Thyroid gland (tissue), 4 donors: Measurements from ENCODE around the gene NFAM1. TPM values are rescaled to one million over a fixed set of nuclear protein-coding genes. Genes with fewer than 3 reads are reported as not detected.

Source experiments
- DNase-seq, 2 donors: peaks; one replicate each; pipeline ENCODE4 v3.0.0-alpha.2; 2019
- H3K27ac ChIP-seq, 3 donors: fragments of 200-600 bp; sonication (generic); 1 replicate in 2 of 3; 2 replicates in 1 of 3; pipeline ENCODE4 v1.5.1; 2016 to 2019; ENCODE audit warnings: mild to moderate bottlenecking in 1 of 3, moderate library complexity in 1 of 3
- H3K27me3 ChIP-seq: fragments of 200-600 bp; sonication (generic); one replicate; pipeline ENCODE4 v1.5.1; 2019
- H3K36me3 ChIP-seq, 2 donors: fragments of 200-600 bp; sonication (generic); one replicate each; pipeline ENCODE4 v1.5.1; 2016 to 2019
- H3K4me1 ChIP-seq, 2 donors: fragments of 200-600 bp; sonication (generic); one replicate each; pipeline ENCODE4 v1.5.1; 2017 to 2019
- H3K4me3 ChIP-seq, 3 donors: fragments of 200-600 bp; sonication (generic); replicated peaks in 1 of 3; 1 replicate in 2 of 3; 2 replicates in 1 of 3; pipeline ENCODE4 v1.5.1; 2016; ENCODE audit warnings: mild to moderate bottlenecking in 1 of 3
- H3K9me3 ChIP-seq: fragments of 200-600 bp; sonication (generic); one replicate; pipeline ENCODE4 v1.5.1; 2017
- POLR2A ChIP-seq, 2 donors: fragments of 450-650 bp; IDR thresholded peaks; one replicate each; pipeline ENCODE4 v1.6.1; 2017; ENCODE audit warnings: antibody characterized with exemption in 2 of 2, mild to moderate bottlenecking in 2 of 2, moderate library complexity in 1 of 2
- WGBS, 2 donors: methylation state at CpG; one replicate each; pipeline ENCODE4 v1.1.5; 2017; 5-methylcytosine and 5-hydroxymethylcytosine counted together
- intact Hi-C: fragments of 100-400 bp; cut with DNase I; formaldehyde crosslinking; loops from one replicate; pipeline ENCODE4 v1.15.1; 2023
- total RNA-seq, 4 donors: library from RNA; depleted of rRNA; stranded (reverse); fragments of >200 nt; gene quantifications; one replicate each; pipeline ENCODE4 v1.2.3, GENCODE V29; 2016
- TF ChIP-seq, protein P1 (sequence below), 6 experiments: fragments of 200-600 bp in 3 of 6; fragments of 450-650 bp in 3 of 6; sonication (generic) in 3 of 6; IDR thresholded peaks; one replicate each; pipeline ENCODE4 v1.5.1; 2016 to 2019; ENCODE audit warnings: antibody characterized with exemption in 6 of 6, mild to moderate bottlenecking in 2 of 6, inconsistent platforms in 1 of 6, moderate library complexity in 1 of 6

NFAM1 gene
- total RNA-seq, 4 donors from 2014 or later, result 0.89 to 1.4 (median 1.2) TPM

DNA sequence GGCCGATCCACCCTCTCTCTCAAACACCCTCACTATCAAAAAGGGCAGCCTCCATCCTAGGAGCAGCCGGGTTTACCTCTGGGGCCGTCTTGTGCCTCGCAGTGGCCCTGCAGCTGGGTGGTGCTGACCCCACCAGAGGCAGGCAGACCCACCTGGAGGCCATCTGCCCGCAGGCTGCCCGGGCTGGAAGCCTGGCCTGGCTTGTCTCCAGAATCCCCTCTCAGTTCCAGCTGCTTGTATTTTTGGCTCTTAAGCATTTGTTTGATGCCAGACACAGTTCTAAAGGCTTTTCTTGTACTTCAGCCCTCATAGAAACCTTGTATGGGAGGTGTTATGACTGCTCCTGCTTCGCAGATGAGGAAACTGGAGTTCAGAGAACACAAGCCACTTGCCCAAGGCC lies 4.2 kb upstream of the NFAM1 start:
- H3K9me3 ChIP-seq, result no peaks in the 10 kb centered on the region
- no peak for TF ChIP-seq POLR2A (IDR thresholded peaks at IDR 0.05)
- TF ChIP-seq, protein P1, sequence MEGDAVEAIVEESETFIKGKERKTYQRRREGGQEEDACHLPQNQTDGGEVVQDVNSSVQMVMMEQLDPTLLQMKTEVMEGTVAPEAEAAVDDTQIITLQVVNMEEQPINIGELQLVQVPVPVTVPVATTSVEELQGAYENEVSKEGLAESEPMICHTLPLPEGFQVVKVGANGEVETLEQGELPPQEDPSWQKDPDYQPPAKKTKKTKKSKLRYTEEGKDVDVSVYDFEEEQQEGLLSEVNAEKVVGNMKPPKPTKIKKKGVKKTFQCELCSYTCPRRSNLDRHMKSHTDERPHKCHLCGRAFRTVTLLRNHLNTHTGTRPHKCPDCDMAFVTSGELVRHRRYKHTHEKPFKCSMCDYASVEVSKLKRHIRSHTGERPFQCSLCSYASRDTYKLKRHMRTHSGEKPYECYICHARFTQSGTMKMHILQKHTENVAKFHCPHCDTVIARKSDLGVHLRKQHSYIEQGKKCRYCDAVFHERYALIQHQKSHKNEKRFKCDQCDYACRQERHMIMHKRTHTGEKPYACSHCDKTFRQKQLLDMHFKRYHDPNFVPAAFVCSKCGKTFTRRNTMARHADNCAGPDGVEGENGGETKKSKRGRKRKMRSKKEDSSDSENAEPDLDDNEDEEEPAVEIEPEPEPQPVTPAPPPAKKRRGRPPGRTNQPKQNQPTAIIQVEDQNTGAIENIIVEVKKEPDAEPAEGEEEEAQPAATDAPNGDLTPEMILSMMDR (IDR thresholded peaks at IDR 0.05), result no peak
- H3K36me3 ChIP-seq, result no peaks in the 10 kb centered on the region
- 12 to 35% methylated on average over 7 of the region's 7 CpGs for WGBS, 2 donors
- peak overlapping the region; percentile 83 to 95 (median 83) for H3K27ac ChIP-seq
- DNase-seq, result peak; percentile 72 to 75
- H3K27me3 ChIP-seq, result no peaks in the 10 kb centered on the region
- intact Hi-C loops, result loop anchor here (5.0 to 10.0 kb wide), 2 partner anchors 72 to 344 kb away; partner anchors contain the start of gene NDUFA6
- peaks cover 54 to 67% of the 10 kb centered on the region in 2 donors for H3K4me1 ChIP-seq
- H3K4me3 ChIP-seq, result no peak overlapping the region

DNA sequence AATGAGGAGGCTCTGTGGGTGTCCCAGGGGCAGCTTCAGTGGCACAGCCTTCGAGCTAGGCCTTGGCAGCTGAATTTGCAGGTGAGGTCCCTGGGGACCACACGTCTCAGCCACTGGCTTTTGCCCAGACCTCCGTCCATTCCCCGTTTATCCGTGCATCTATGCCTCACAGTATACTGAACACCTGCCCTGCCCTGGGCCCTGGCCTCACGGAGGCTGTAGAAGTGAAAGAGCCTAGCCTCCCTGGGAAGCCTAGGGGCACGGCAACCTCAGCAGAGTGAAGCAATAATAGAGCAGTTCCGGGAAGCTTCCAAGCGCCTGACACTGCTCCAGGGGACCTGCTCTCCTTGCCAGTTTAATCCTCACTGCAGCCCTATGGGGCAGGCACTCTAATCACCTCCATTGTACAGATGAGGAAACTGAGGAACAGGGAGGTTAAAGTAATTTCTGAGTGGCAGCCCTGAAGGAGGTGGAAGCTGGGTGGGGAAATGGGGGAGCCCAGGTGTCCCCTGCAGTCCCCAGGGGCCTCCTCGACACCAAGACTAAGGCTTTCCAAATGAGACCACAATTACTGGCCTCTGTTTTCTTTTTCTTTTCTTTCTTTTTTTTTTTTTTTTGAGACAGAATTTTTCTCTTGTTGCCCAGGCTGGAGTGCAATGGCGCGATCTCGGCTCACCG lies 2.7 kb upstream of the NFAM1 start:
- Histone ChIP-seq H3K27ac (peak overlapping the region; percentile 83 to 95 (median 83)), H3K4me3 (no peak overlapping the region), H3K9me3 (no peaks in the 10 kb centered on the region), H3K4me1 (peaks cover 55 to 73% of the 10 kb centered on the region in 2 donors), H3K36me3 (no peaks in the 10 kb centered on the region), H3K27me3 (no peaks in the 10 kb centered on the region)
- intact Hi-C loops, result loop anchor here (5.0 to 10.0 kb wide), 2 partner anchors 70 to 343 kb away; partner anchors contain the start of gene NDUFA6
- TF ChIP-seq POLR2A (IDR thresholded peaks at IDR 0.05), result no peak
- TF ChIP-seq, protein P1 (IDR thresholded peaks at IDR 0.05), result no peak
- no peak for DNase-seq
- WGBS, 2 donors, result 69 to 80% methylated on average over 7 to 10 of the region's 14 CpGs

DNA sequence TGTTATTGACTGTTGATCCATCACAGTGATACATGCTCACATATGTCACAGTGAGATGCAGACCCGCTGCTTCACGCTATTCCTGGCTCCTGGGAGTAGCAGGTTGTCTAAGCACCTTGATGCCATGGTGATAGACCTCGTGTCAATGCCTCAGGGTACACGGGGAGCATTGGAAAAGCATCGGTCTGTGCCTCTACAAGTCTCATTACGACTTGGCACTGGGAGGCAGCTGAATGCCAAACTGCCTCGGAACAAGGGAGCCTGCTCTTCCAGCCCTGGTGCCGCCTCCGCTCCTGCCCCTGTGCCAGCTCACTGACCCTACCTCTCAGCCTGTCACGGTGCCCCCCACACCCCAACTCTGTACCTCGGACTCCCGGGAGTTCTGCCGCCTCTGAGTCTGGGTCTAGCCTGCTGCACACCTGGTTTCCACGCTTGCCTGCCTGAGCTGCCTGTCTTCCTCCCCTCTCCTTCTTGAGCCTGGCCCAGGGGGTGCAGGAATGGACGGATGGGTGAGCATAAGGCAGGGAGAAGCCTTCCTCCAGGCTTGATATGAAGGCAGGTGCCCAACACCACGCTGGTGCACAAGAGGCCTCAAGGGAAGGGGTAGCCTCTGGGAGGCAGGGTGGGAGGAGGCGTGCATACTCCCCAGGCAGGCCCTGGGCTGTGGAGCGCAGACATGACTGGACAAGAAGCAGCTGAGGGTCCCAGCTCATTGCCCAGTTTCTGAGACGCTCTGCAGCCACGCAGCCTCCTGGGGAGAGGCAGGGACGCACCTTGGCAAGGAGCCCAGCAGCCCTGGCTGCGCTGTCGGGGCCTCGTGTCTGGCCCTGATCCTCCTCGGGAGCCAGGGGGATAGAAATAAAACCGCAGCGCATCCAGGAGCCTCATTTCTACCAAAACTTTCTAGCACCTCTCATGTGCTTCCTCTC lies 1.8 kb upstream of the NFAM1 start:
- peak overlapping the region; percentile 83 to 95 (median 83) for H3K27ac ChIP-seq
- intact Hi-C loops, result loop anchor here (10.0 kb wide), 1 partner anchor 69 kb away; no protein-coding TSS in a partner anchor
- 20 to 42% methylated on average over 21 to 24 of the region's 27 CpGs for WGBS, 2 donors

DNA sequence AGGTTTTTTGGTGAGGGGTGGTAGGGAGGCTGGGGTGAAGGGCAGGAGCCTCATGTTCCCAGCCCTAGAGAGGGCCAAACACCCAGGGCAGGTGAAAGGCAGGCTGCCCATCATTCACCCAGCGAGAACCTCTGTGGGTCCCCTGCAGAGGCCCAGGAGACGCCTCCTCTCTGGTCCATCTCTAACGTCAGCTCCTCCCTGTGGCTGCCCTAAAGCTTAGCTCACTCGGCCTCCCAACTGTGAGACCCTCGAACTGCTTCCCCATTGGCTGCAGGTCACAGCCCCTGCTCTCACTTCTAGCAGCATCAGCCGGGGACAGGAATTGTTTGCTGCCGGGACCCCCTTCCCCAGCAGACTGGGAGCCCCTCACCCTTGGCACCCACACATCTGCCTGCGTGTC lies 615 bp upstream of the NFAM1 start:
- no peak overlapping the region for H3K4me3 ChIP-seq
- intact Hi-C loops, result loop anchor here (10.0 kb wide), 1 partner anchor 68 kb away; no protein-coding TSS in a partner anchor
- H3K27me3 ChIP-seq, result no peaks in the 10 kb centered on the region

More for the DNA sequence above, 1.8 kb upstream of the NFAM1 start:
- Histone ChIP-seq H3K4me1 (peaks cover 55 to 71% of the 10 kb centered on the region in 2 donors), H3K9me3 (no peaks in the 10 kb centered on the region), H3K36me3 (no peaks in the 10 kb centered on the region), H3K27me3 (no peaks in the 10 kb centered on the region), H3K4me3 (no peak overlapping the region)
- TF ChIP-seq POLR2A (IDR thresholded peaks at IDR 0.05), result peak in 1 of 2 donors; percentile 54
- TF ChIP-seq, protein P1 (IDR thresholded peaks at IDR 0.05), result peak in 2 of 6 experiments; percentile 14 to 28
- peak; percentile 97 to 98 for DNase-seq

More for the DNA sequence above, 615 bp upstream of the NFAM1 start:
- Histone ChIP-seq H3K27ac (peak overlapping the region; percentile 74 to 95 (median 83)), H3K9me3 (no peaks in the 10 kb centered on the region), H3K4me1 (peaks cover 55 to 67% of the 10 kb centered on the region in 2 donors), H3K36me3 (no peaks in the 10 kb centered on the region)
- 82 to 87% methylated on average over 6 to 8 of the region's 8 CpGs for WGBS, 2 donors
- no peak for TF ChIP-seq POLR2A (IDR thresholded peaks at IDR 0.05)
- TF ChIP-seq, protein P1 (IDR thresholded peaks at IDR 0.05), result no peak
- DNase-seq, result no peak
